Parathyroid adenoma (tissue), 2 donors: ENCODE data around the gene AHDC1.

Experiments used
- H2AFZ ChIP-seq: fragments of 300-600 bp; sonication (generic); one replicate; pipeline ENCODE4 v1.7.0; 2017; ENCODE audit warnings: antibody characterized with exemption, mild to moderate bottlenecking
- H3K27ac ChIP-seq: fragments of 300-600 bp; sonication (generic); one replicate; pipeline ENCODE4 v1.7.0; 2017
- H3K27me3 ChIP-seq: fragments of 300-600 bp; sonication (generic); one replicate; pipeline ENCODE4 v1.7.0; 2017; ENCODE audit warnings: low read length; ENCODE audit not compliant: control insufficient read depth, insufficient read depth
- H3K36me3 ChIP-seq: fragments of 300-600 bp; sonication (generic); one replicate; pipeline ENCODE4 v1.7.0; 2017; ENCODE audit warnings: low read length; ENCODE audit not compliant: control insufficient read depth, insufficient read depth
- H3K4me1 ChIP-seq: fragments of 300-600 bp; sonication (generic); one replicate; pipeline ENCODE4 v1.7.0; 2017; ENCODE audit warnings: control low read depth
- H3K4me2 ChIP-seq: fragments of 300-600 bp; sonication (generic); one replicate; pipeline ENCODE4 v1.7.0; 2017; ENCODE audit warnings: low read length
- H3K4me3 ChIP-seq: fragments of 300-600 bp; sonication (generic); one replicate; pipeline ENCODE4 v1.7.0; 2017; ENCODE audit warnings: low read depth, low read length
- H3K79me2 ChIP-seq: fragments of 300-600 bp; sonication (generic); one replicate; pipeline ENCODE4 v1.7.0; 2017; ENCODE audit warnings: control low read depth
- H3K9ac ChIP-seq: fragments of 300-600 bp; sonication (generic); one replicate; pipeline ENCODE4 v1.7.0; 2017; ENCODE audit warnings: mild to moderate bottlenecking
- H3K9me3 ChIP-seq: fragments of 300-600 bp; sonication (generic); one replicate; pipeline ENCODE4 v1.7.0; 2017; ENCODE audit warnings: low read length; ENCODE audit not compliant: control insufficient read depth
- CTCF ChIP-seq: fragments of 300-600 bp; sonication (generic); IDR thresholded peaks from one replicate; pipeline ENCODE4 v1.7.0; 2017; ENCODE audit warnings: antibody characterized with exemption, mild to moderate bottlenecking
- donor health status: primary hyperparathyroidism.

AHDC1 gene

GRCh38 chr1:27517907-27518718 is 85.8 kb downstream of the AHDC1 start:
- Histone ChIP-seq H3K4me2 (no peak overlapping the region), H3K79me2 (no peaks in the 10 kb centered on the region), H3K4me3 (no peak overlapping the region), H3K27ac (no peak overlapping the region), H3K9me3 (no peaks in the 10 kb centered on the region), H2AFZ (no peak overlapping the region), H3K36me3 (no peaks in the 10 kb centered on the region), H3K4me1 (peaks cover 22% of the 10 kb centered on the region), H3K27me3 (no peaks in the 10 kb centered on the region), H3K9ac (no peak overlapping the region)
- no peak for TF ChIP-seq CTCF

- no peak overlapping the region for H3K4me2 ChIP-seq
- no peak for TF ChIP-seq CTCF
- H3K36me3 ChIP-seq: no peaks in the 10 kb centered on the region
- no peak overlapping the region for H3K9ac ChIP-seq
- no peak overlapping the region for H2AFZ ChIP-seq
- no peak overlapping the region for H3K27ac ChIP-seq
- no peaks in the 10 kb centered on the region for H3K79me2 ChIP-seq
- peaks cover 20% of the 10 kb centered on the region for H3K4me1 ChIP-seq
- no peaks in the 10 kb centered on the region for H3K9me3 ChIP-seq
- H3K4me3 ChIP-seq: no peak overlapping the region
- H3K27me3 ChIP-seq: no peaks in the 10 kb centered on the region
Measured at GRCh38 chr1:27517301-27517700, 86.6 kb downstream of the AHDC1 start.

GRCh38 chr1:27515626-27516025 is 88.3 kb downstream of the AHDC1 start:
- Histone ChIP-seq H3K27me3 (no peaks in the 10 kb centered on the region), H3K4me2 (no peak overlapping the region), H2AFZ (no peak overlapping the region), H3K27ac (no peak overlapping the region), H3K4me3 (no peak overlapping the region), H3K79me2 (no peaks in the 10 kb centered on the region), H3K4me1 (peaks cover 14% of the 10 kb centered on the region), H3K36me3 (no peaks in the 10 kb centered on the region), H3K9me3 (no peaks in the 10 kb centered on the region), H3K9ac (no peak overlapping the region)
- no peak for TF ChIP-seq CTCF

- no peak overlapping the region for H3K4me2 ChIP-seq
- H3K4me1 ChIP-seq: no peaks in the 10 kb centered on the region
- H3K36me3 ChIP-seq: no peaks in the 10 kb centered on the region
- no peaks in the 10 kb centered on the region for H3K9me3 ChIP-seq
- no peak overlapping the region for H3K4me3 ChIP-seq
- H2AFZ ChIP-seq: no peak overlapping the region
- H3K27me3 ChIP-seq: no peaks in the 10 kb centered on the region
- H3K9ac ChIP-seq: no peak overlapping the region
- TF ChIP-seq CTCF: no peak
- H3K79me2 ChIP-seq: no peaks in the 10 kb centered on the region
- H3K27ac ChIP-seq: no peak overlapping the region
Measured at GRCh38 chr1:27513958-27514357, 90.0 kb downstream of the AHDC1 start.

- TF ChIP-seq CTCF: no peak
- Histone ChIP-seq H3K4me2 (no peak overlapping the region), H3K27me3 (no peaks in the 10 kb centered on the region), H3K27ac (no peak overlapping the region), H3K79me2 (no peaks in the 10 kb centered on the region), H3K9me3 (no peaks in the 10 kb centered on the region), H3K36me3 (no peaks in the 10 kb centered on the region), H3K4me3 (no peak overlapping the region), H2AFZ (no peak overlapping the region), H3K4me1 (no peaks in the 10 kb centered on the region), H3K9ac (no peak overlapping the region)
Measured at GRCh38 chr1:27513528-27513927, 90.4 kb downstream of the AHDC1 start.
